SK-N-SH (cell line): ENCODE results near the gene HRH2.

ENCODE experiments used
- CTCF ChIP-seq: fragments of 200-600 bp; sonication (generic); IDR thresholded peaks from 2 replicates; pipeline ENCODE4 v1.6.1; 2017; ENCODE audit warnings: antibody characterized with exemption, mild to moderate bottlenecking, moderate library complexity
- FOSL2 ChIP-seq: IDR thresholded peaks from 2 replicates; pipeline ENCODE4 v1.4.0; 2012; ENCODE audit warnings: low read depth, mild to moderate bottlenecking, moderate library complexity, borderline replicate concordance
- FOXJ3 ChIP-seq: sonication (generic); formaldehyde crosslinking; IDR thresholded peaks from 2 replicates; pipeline ENCODE4 v1.5.1; 2020; ENCODE audit warnings: mild to moderate bottlenecking, missing genetic modification reagents
- GABPA ChIP-seq: IDR thresholded peaks from 2 replicates; pipeline ENCODE4 v1.4.0; 2012; ENCODE audit warnings: low read depth, mild to moderate bottlenecking
- REST ChIP-seq: IDR thresholded peaks from 2 replicates; pipeline ENCODE4 v1.6.1; 2012; ENCODE audit warnings: mild to moderate bottlenecking, low read depth, low read length, moderate library complexity
- RXRA ChIP-seq: IDR thresholded peaks from 2 replicates; pipeline ENCODE4 v1.4.0; 2012; ENCODE audit warnings: low read depth, mild to moderate bottlenecking, borderline replicate concordance
- TAF1 ChIP-seq: IDR thresholded peaks from 2 replicates; pipeline ENCODE4 v1.6.1; 2012; ENCODE audit warnings: low read depth, mild to moderate bottlenecking, low read length, moderate library complexity, borderline replicate concordance
- TCF12 ChIP-seq: IDR thresholded peaks from 2 replicates; pipeline ENCODE4 v1.4.0; 2012
- TEAD4 ChIP-seq: IDR thresholded peaks from 2 replicates; pipeline ENCODE4 v1.4.0; 2012; ENCODE audit warnings: mild to moderate bottlenecking, borderline replicate concordance; ENCODE audit not compliant: insufficient read depth
- YY1 ChIP-seq: IDR thresholded peaks from 2 replicates; pipeline ENCODE4 v1.4.0; 2012; ENCODE audit warnings: low read depth, mild to moderate bottlenecking

GRCh38 chr5:175670372-175670771 lies 12.5 kb downstream of the HRH2 start:
- TF ChIP-seq RXRA: no peak
- TF ChIP-seq TEAD4: no peak
- no peak for TF ChIP-seq REST
- TF ChIP-seq GABPA: no peak
- no peak for TF ChIP-seq CTCF
- TF ChIP-seq TCF12: no peak
- TF ChIP-seq YY1: no peak
- TF ChIP-seq TAF1: no peak
- TF ChIP-seq FOXJ3: no peak
- TF ChIP-seq FOSL2: no peak
